Hindlimb muscle (tissue), 1 donor: ENCODE data around the gene LRRC40. TPM values are rescaled to one million over a fixed set of nuclear protein-coding genes. Genes with fewer than 3 reads are reported as not detected.
A peak's percentile ranks its signal among the peaks of the same experiment; 100 is the strongest.
"Not testable (repeated sequence)": the region's sequence is repeated elsewhere in the genome, so short reads cannot be mapped to it uniquely, and the experiment has no call there.

ENCODE experiments used
- DNase-seq: peaks from one replicate; pipeline ENCODE4 v3.0.0-alpha.2; 2013
- polyA plus RNA-seq: library from polyadenylated mRNA; unstranded; fragments of 120-200 nt; gene quantifications from one replicate; pipeline ENCODE4 v1.2.1, GENCODE V29; 2013; ENCODE audit not compliant: insufficient read length

The LRRC40 gene
- polyA plus RNA-seq, result 14.8 TPM

GRCh38 chr1:70205434-70206118, at the start of gene LRRC40:
TSS of gene LRRC40 (minus strand) at chr1:70205579. CDS start at chr1:70205540, 39 bp downstream.
- peak; percentile 99 for DNase-seq

GRCh38 chr1:70248729-70249128, 43.4 kb upstream of the LRRC40 start:
- DNase-seq, result no peak

- no peak for DNase-seq
These were observed 42.4 kb upstream of the LRRC40 start for GRCh38 chr1:70247768-70248167.

- DNase-seq, result no peak
These were observed 41.7 kb upstream of the LRRC40 start for GRCh38 chr1:70247122-70247521.

GRCh38 chr1:70239940-70240339, 34.6 kb upstream of the LRRC40 start:
- DNase-seq, result no peak

GRCh38 chr1:70234733-70235132, 29.4 kb upstream of the LRRC40 start:
- no peak for DNase-seq

GRCh38 chr1:70231475-70231874, 26.1 kb upstream of the LRRC40 start:
- no peak for DNase-seq

GRCh38 chr1:70228670-70229069, 23.3 kb upstream of the LRRC40 start:
- no peak for DNase-seq

- no peak for DNase-seq
These were observed 22.1 kb upstream of the LRRC40 start for GRCh38 chr1:70227439-70227838.

- DNase-seq, result no peak
These were observed 19.6 kb upstream of the LRRC40 start for GRCh38 chr1:70224954-70225353.

GRCh38 chr1:70222716-70223235, 17.4 kb upstream of the LRRC40 start:
- no peak for DNase-seq

- peak; percentile 98 for DNase-seq
These were observed 16.1 kb upstream of the LRRC40 start, which contains the start of gene SRSF11 for GRCh38 chr1:70221238-70222121. TSS of gene SRSF11 (plus strand) at chr1:70221380. CDS start at chr1:70221637, 257 bp downstream.

GRCh38 chr1:70220517-70221237, 15.3 kb upstream of the LRRC40 start:
- no peak for DNase-seq

GRCh38 chr1:70220015-70220414, 14.6 kb upstream of the LRRC40 start:
- no peak for DNase-seq

- no peak for DNase-seq
These were observed 6.2 kb upstream of the LRRC40 start for GRCh38 chr1:70211541-70211940.

GRCh38 chr1:70210820-70211219, 5.4 kb upstream of the LRRC40 start:
- no peak for DNase-seq

- no peak for DNase-seq
These were observed 2.9 kb upstream of the LRRC40 start for GRCh38 chr1:70208292-70208691.

- DNase-seq, result no peak
These were observed 2.1 kb upstream of the LRRC40 start for GRCh38 chr1:70207492-70207891.

- not testable (repeated sequence) for DNase-seq
These were observed 1.5 kb upstream of the LRRC40 start for GRCh38 chr1:70206833-70207232.

- no peak for DNase-seq
These were observed 327 bp downstream of the LRRC40 start for GRCh38 chr1:70205071-70205433.

GRCh38 chr1:70204600-70204999, 779 bp downstream of the LRRC40 start:
- no peak for DNase-seq

- no peak for DNase-seq
These were observed 1.2 kb downstream of the LRRC40 start for GRCh38 chr1:70204139-70204538.
